Measurements from ENCODE around the gene EHD2. TPM values are rescaled to one million over a fixed set of nuclear protein-coding genes. Genes with fewer than 3 reads are reported as not detected.

EHD2 gene
- total and polyA plus RNA-seq, 2 of the 4 experiments (the other 2 are of a cell fraction): 35.3 to 181 TPM

GRCh38 chr19:47695533-47696262 lies 17.5 kb upstream of the EHD2 start:
- Histone ChIP-seq H3K4me3 (ENCODE audit: insufficient read depth, low read depth, low read length) (no peak overlapping the region), H2BK15ac (ENCODE audit: low read depth, low read length) (no peak overlapping the region), H4K20me1 (ENCODE audit: insufficient read depth, low read length) (peaks cover 35% of the 10 kb centered on the region), H3K14ac (replicated peaks; ENCODE audit: low read depth, low read length) (no peak overlapping the region), H3K18ac (ENCODE audit: low read depth, low read length) (no peak overlapping the region), H3K27me3 (ENCODE audit: control insufficient read depth, insufficient read depth, low read length) (no peaks in the 10 kb centered on the region), H2AFZ (replicated peaks; ENCODE audit: low read length, poor library complexity) (no peak overlapping the region), H3K56ac (ENCODE audit: extremely low read depth, insufficient read depth, low read length) (no peak overlapping the region), H3K23ac (ENCODE audit: low read depth, low read length) (no peak overlapping the region), H2BK20ac (ENCODE audit: low read depth, low read length) (no peak overlapping the region), H3K9me1 (ENCODE audit: insufficient read depth, low read length) (peaks cover 5% of the 10 kb centered on the region; the same call in 1 of the 2 replicates), H3K27ac (ENCODE audit: insufficient read depth, low read length) (no peak overlapping the region), H3K4ac (ENCODE audit: low read depth, low read length) (no peak overlapping the region), H3K4me1 (ENCODE audit: control insufficient read depth, insufficient read depth, low read length) (no peaks in the 10 kb centered on the region), H2BK5ac (ENCODE audit: low read depth, low read length, poor library complexity, severe bottlenecking) (no peak overlapping the region), H4K5ac (ENCODE audit: low read depth, low read length) (no peak overlapping the region), H3K4me2 (ENCODE audit: low read depth, low read length) (no peak overlapping the region), H4K8ac (ENCODE audit: low read depth in 2 of 2, low read length in 2 of 2) (no peak overlapping the region), H2BK120ac (ENCODE audit: low read depth, low read length) (no peak overlapping the region), H3K79me1 (ENCODE audit: low read depth in 1 of 2, low read length in 2 of 2) (peaks cover 0 to 36% of the 10 kb centered on the region in 2 experiments; a peak in 2 of 4 replicates), H3K9ac (ENCODE audit: low read depth, low read length) (no peak overlapping the region), H4K91ac (ENCODE audit: insufficient read depth, low read depth, low read length) (no peak overlapping the region), H3K36me3 (ENCODE audit: control insufficient read depth, insufficient read depth, low read length) (peaks cover 41% of the 10 kb centered on the region), H2AK9ac (replicated peaks; ENCODE audit: low read depth, low read length, poor library complexity) (no peak overlapping the region), H3K9me3 (ENCODE audit: control insufficient read depth, insufficient read depth, low read length) (no peaks in the 10 kb centered on the region), H2AK5ac (ENCODE audit: low read depth, low read length) (0 out of 2 replicates have a peak overlapping the region, but pooled peaks have one; percentile 28)
- ChIA-PET CTCF (no interaction called here), POLR2A (ENCODE audit: unreplicated experiment) (no interaction called here)
- 91% methylated on average over 16 of the region's 26 CpGs; no CpG with 5 or more reads in 1 of the 2 experiments for WGBS, 2 experiments (ENCODE audit: extremely low coverage in 2 of 2, insufficient read length in 1 of 2)
- no peak for ATAC-seq (ENCODE audit: low read depth)
- DNase-seq: no peak
- intact Hi-C loops (cut with micrococcal nuclease): loop anchor here (5.0 kb wide), 1 partner anchor 388 kb away; the partner anchor contains the start of gene C5AR1
- no TSS peak for BruUV-seq (replicated peaks)
- in situ Hi-C loops (cut with MboI; ENCODE audit: low sequenced_read_pairs): no loop called here
- TF ChIP-seq ELK1 (IDR thresholded peaks at IDR 0.05; ENCODE audit: borderline replicate concordance, low read depth, low read length) (no peak), FOS (IDR thresholded peaks at IDR 0.05; ENCODE audit: low read depth, low read length) (no peak), CHD1 (IDR thresholded peaks at IDR 0.05; ENCODE audit: low read depth, low read length) (no peak)
- dilution Hi-C loops (cut with HindIII; ENCODE audit: low sequenced_read_pairs, unreplicated experiment): no loop called here

Data from IMR-90 (cell line).